ENCODE measurements around the gene CNGB1. TPM values are rescaled to one million over a fixed set of nuclear protein-coding genes. Genes with fewer than 3 reads are reported as not detected.

CNGB1 gene
- total RNA-seq, 2 donors from 2014 or later: not detected

DNA sequence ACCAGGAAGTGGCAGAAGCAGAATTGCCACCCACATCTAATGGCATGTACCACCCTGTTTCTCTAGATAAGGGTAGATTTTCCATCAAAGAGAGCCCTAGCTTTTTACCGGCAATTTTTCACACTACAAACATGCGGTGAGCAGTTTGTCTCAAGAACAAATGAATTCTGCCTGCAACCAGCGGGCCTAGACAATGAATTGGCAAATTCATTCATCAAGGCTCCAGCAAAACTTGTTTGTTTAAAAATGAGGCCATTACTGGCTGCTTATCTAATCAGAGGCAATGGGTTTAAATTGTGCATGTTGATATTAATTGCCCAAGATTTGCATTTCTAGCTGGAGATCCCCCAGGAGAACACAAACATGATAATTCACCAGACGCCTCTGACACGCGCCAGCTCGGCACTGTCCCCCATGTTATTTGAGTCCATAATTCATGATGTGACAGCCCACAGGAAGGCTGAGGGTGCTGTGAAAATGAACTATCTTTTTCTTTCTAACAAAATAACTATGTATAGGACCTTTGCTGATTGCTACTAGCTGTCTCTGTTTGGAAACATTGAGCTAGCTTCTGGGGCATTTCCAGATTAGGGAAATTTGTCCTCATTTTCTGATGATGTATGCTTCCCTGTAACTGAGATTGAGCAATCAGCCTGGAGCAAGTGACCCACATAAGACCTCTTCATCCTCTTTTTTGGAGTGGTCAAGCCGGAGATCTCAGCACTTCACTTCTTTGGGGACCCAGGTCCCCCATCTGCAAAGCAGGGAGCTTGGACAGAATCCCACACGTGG, 80.8 kb downstream of the CNGB1 start:
- Mint-ChIP-seq H3K4me1 (ENCODE audit: low read depth in 2 of 2) (peaks cover 47 to 56% of the 10 kb centered on the region in 2 donors), H3K36me3 (no peaks in the 10 kb centered on the region), H3K4me3 (peak overlapping the region; percentile 53), H3K9me3 (no peaks in the 10 kb centered on the region), H3K27ac (peak overlapping the region; percentile 78 to 89), H3K27me3 (peaks cover 0 to 6% of the 10 kb centered on the region in 2 donors)
- ATAC-seq (no peak), DNase-seq (ENCODE audit: low spot score) (no peak)

DNA sequence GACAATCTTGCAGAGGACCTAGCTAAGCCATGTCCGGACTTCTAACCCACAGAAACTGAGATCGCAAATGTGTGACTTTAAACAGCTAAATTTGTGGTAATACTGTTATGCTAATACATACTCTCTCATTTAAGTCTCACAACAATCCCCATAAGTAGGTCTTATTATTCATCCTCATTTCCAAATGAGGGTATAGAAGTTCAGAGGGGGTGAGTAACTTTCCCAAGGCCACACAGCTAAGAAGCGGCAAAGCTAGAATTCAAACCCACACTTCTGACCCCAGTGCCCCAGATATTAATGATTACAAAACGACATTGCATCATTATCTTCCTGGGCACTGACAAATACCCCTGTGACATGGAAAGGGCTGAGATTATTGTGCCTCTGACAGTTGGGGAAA, 81.4 kb downstream of the CNGB1 start:
- Mint-ChIP-seq H3K4me1 (ENCODE audit: low read depth in 2 of 2) (peaks cover 47 to 53% of the 10 kb centered on the region in 2 donors), H3K36me3 (no peaks in the 10 kb centered on the region), H3K9me3 (no peaks in the 10 kb centered on the region), H3K27me3 (peaks cover 2 to 13% of the 10 kb centered on the region in 2 donors), H3K27ac (peak overlapping the region; percentile 78 to 89), H3K4me3 (peak overlapping the region; percentile 53)
- DNase-seq (ENCODE audit: low spot score): no peak
- peak; percentile 63 to 75 for ATAC-seq

DNA sequence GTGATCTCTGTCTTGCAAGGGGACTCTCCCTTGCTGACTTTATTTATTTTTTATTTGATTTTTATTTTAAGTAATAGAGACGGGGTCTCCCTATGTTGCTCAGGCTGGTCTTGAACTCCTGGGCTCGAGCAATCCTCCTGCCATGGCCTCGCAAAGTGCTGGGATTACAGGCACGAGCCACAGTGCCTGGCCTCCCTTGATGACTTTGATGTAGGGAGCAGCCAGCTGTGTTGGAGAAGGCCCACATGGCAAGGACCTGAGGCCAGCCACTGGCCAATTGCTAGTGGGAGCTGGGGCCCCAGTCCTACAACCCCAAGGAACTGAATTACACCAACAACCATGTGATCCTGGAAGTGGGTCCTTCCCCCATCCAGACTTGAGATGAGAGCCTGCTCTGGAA, 81.8 kb downstream of the CNGB1 start:
- Mint-ChIP-seq H3K36me3 (no peaks in the 10 kb centered on the region), H3K27me3 (peaks cover 5 to 17% of the 10 kb centered on the region in 2 donors), H3K9me3 (no peaks in the 10 kb centered on the region), H3K4me3 (peak overlapping the region; percentile 53), H3K4me1 (ENCODE audit: low read depth in 2 of 2) (peaks cover 44 to 52% of the 10 kb centered on the region in 2 donors), H3K27ac (peak overlapping the region; percentile 78 to 89)
- DNase-seq (ENCODE audit: low spot score): no peak
- ATAC-seq: peak in 1 of 2 donors; percentile 28

DNA sequence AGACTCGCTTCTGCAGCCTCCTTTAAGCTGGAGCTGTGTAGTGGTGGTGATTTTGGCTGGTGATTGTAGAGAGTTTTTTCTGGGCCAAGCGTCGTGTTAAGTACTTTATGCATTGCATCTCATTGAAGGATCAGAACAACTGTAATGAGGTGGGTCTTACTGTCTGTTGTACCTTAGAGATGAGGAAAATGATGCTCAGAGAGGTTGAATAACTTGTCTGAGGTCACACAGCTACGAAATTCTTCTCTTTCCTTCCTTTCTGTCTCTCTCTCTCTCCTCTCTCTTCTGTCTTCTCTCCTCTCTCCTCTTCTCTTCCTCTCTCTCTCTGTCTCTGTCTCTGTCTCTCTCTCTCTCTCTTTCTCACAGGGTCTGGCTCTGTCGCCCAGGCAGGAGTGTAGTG, 82.8 kb downstream of the CNGB1 start:
- H3K36me3 Mint-ChIP-seq: no peaks in the 10 kb centered on the region
- DNase-seq (ENCODE audit: low spot score): no peak
- H3K27me3 Mint-ChIP-seq: peaks cover 11 to 25% of the 10 kb centered on the region in 2 donors
- no peak for ATAC-seq
- peaks cover 40 to 51% of the 10 kb centered on the region in 2 donors for H3K4me1 Mint-ChIP-seq (ENCODE audit: low read depth in 2 of 2)
- no peaks in the 10 kb centered on the region for H3K9me3 Mint-ChIP-seq
- H3K4me3 Mint-ChIP-seq: no peak overlapping the region
- no peak overlapping the region for H3K27ac Mint-ChIP-seq

DNA sequence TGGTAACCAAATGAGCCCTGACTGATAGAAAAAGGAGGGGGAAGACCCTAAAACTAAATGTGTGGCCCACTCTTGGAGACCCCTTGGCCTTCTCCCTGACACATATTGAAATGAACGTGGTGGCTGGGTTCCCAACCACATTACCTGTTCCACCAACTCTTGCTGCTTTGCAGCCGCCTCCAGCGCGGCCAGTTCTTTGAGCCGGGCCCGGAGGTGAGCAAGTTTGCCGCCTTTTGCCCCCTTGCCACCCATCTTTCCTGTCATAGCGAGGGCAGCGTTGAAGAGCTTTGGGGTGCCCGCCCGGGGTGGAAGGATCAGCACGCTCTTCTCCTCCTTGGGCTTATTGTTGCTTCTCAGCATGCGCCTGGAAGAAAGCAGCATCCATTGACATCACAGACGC, 83.2 kb downstream of the CNGB1 start:
- no peaks in the 10 kb centered on the region for H3K9me3 Mint-ChIP-seq
- DNase-seq (ENCODE audit: low spot score) (no peak), ATAC-seq (no peak)
- H3K27ac Mint-ChIP-seq: no peak overlapping the region
- H3K4me3 Mint-ChIP-seq: no peak overlapping the region
- H3K36me3 Mint-ChIP-seq: no peaks in the 10 kb centered on the region
- peaks cover 37 to 47% of the 10 kb centered on the region in 2 donors for H3K4me1 Mint-ChIP-seq (ENCODE audit: low read depth in 2 of 2)
- H3K27me3 Mint-ChIP-seq: peaks cover 12 to 25% of the 10 kb centered on the region in 2 donors

DNA sequence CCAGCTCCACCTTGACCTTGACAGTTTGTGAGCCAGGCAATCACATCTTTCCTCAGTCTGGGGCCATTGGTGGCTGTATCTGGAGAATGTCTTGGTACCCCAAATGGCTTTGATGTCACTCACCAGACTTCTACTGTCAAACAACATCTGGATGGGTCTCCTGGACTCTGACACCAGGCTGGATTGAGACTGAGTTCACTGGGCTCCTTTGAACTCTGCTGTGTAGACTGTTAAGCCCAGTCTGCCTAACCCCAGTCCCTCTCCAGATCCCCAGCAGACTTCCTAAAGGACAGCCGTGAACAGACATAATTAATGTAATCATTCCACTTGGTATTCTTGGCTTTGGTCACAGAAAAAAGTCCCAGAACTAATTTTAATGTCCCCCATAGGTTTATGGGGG, 84.5 kb downstream of the CNGB1 start:
- peaks cover 14 to 25% of the 10 kb centered on the region in 2 donors for H3K27me3 Mint-ChIP-seq
- H3K36me3 Mint-ChIP-seq: no peaks in the 10 kb centered on the region
- H3K27ac Mint-ChIP-seq: no peak overlapping the region
- DNase-seq (ENCODE audit: low spot score): no peak
- H3K4me1 Mint-ChIP-seq (ENCODE audit: low read depth in 2 of 2): peaks cover 28 to 37% of the 10 kb centered on the region in 2 donors
- ATAC-seq: no peak
- H3K9me3 Mint-ChIP-seq: no peaks in the 10 kb centered on the region
- H3K4me3 Mint-ChIP-seq: no peak overlapping the region

DNA sequence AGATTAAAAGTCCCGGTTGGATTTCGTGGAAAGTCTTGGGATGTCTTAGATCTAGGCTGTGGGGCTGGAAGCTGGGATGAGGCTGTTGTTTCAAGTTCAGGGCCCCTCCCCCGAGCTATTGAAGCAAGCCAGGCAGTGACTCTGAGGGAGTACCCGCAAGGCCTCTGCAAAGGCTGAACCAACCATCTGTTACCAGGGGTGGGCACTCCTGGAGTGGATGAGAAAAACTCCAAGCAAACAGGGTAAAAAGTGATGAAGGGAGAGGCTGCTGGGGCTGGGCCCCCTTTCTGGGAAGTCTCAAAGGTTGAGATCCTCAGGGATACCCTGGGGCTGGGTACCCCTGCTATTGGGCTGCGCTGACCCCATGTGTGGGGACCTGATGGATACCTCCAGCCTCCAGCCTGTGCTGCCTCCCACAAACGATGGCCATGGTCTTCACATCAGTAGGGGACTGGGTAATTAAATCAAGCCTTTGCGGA, 86.2 kb downstream of the CNGB1 start:
- peak overlapping the region in 1 of 2 donors; percentile 37 for H3K27ac Mint-ChIP-seq
- DNase-seq (ENCODE audit: low spot score) (no peak), ATAC-seq (no peak)
- H3K27me3 Mint-ChIP-seq: peaks cover 14 to 25% of the 10 kb centered on the region in 2 donors
- H3K9me3 Mint-ChIP-seq: no peaks in the 10 kb centered on the region
- H3K4me3 Mint-ChIP-seq: no peak overlapping the region
- H3K4me1 Mint-ChIP-seq (ENCODE audit: low read depth in 2 of 2): peaks cover 18 to 22% of the 10 kb centered on the region in 2 donors
- no peaks in the 10 kb centered on the region for H3K36me3 Mint-ChIP-seq

- peak overlapping the region in 1 of 2 donors; percentile 37 for H3K27ac Mint-ChIP-seq
- peaks cover 14 to 25% of the 10 kb centered on the region in 2 donors for H3K27me3 Mint-ChIP-seq
- no peaks in the 10 kb centered on the region for H3K36me3 Mint-ChIP-seq
- H3K4me3 Mint-ChIP-seq: no peak overlapping the region
- H3K4me1 Mint-ChIP-seq (ENCODE audit: low read depth in 2 of 2): peaks cover 12 to 16% of the 10 kb centered on the region in 2 donors
- DNase-seq (ENCODE audit: low spot score) (no peak), ATAC-seq (no peak)
- no peaks in the 10 kb centered on the region for H3K9me3 Mint-ChIP-seq
These were observed 86.8 kb downstream of the CNGB1 start for GRCh38 chr16:57883953-57884654.

GRCh38 chr16:57883480-57883879, 87.4 kb downstream of the CNGB1 start:
- Mint-ChIP-seq H3K4me3 (no peak overlapping the region), H3K4me1 (ENCODE audit: low read depth in 2 of 2) (peaks cover 5 to 11% of the 10 kb centered on the region in 2 donors), H3K27ac (no peak overlapping the region), H3K9me3 (no peaks in the 10 kb centered on the region), H3K27me3 (peaks cover 14 to 25% of the 10 kb centered on the region in 2 donors), H3K36me3 (no peaks in the 10 kb centered on the region)
- DNase-seq (ENCODE audit: low spot score) (no peak), ATAC-seq (no peak)

DNA sequence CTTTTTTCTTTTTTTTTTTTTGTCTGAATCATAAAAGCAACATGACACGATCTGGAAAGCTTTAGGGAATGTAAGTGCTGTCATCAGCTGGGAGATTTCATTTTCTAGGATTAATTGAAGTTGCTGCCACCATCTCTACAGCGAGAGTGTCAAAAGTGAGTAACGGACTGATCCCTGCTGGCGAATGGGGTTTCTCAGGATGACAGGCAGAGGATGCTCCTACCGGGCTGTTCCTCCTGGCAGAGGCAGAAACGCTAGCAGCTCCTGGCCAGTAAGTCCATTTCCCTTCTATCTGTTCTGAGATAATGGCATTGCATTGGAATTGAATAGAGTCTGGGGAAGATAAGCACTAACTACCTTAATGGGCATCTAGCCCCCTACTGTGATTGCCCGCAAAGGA, 88.1 kb downstream of the CNGB1 start:
- H3K27ac Mint-ChIP-seq: no peak overlapping the region
- no peak overlapping the region for H3K4me3 Mint-ChIP-seq
- H3K27me3 Mint-ChIP-seq: peaks cover 14 to 25% of the 10 kb centered on the region in 2 donors
- peaks cover 0 to 8% of the 10 kb centered on the region in 2 donors for H3K4me1 Mint-ChIP-seq (ENCODE audit: low read depth in 2 of 2)
- H3K9me3 Mint-ChIP-seq: no peaks in the 10 kb centered on the region
- no peak for DNase-seq (ENCODE audit: low spot score)
- H3K36me3 Mint-ChIP-seq: no peaks in the 10 kb centered on the region
- no peak for ATAC-seq

DNA sequence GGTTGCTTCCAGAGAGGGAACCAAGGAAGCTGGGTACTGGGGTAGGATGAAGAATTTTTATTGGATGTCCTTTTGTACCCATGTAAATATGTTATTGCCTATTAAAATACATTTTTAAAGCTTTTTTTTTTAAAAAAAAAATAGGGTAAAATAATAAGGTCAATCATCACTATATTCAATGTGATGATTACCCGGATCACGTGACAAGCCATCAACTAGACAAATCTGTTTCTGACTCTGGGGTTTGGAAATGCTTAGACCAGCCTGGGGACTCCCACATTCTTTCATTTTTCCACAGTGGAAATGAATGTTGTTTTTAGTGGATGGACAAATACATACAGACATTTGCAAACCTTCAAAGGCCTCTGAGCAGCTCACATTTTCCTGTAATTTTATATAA, 88.7 kb downstream of the CNGB1 start:
- H3K27ac Mint-ChIP-seq: no peak overlapping the region
- H3K4me1 Mint-ChIP-seq (ENCODE audit: low read depth in 2 of 2): peaks cover 0 to 8% of the 10 kb centered on the region in 2 donors
- H3K9me3 Mint-ChIP-seq: no peaks in the 10 kb centered on the region
- H3K36me3 Mint-ChIP-seq: no peaks in the 10 kb centered on the region
- ATAC-seq (no peak), DNase-seq (ENCODE audit: low spot score) (no peak)
- H3K27me3 Mint-ChIP-seq: peaks cover 14 to 25% of the 10 kb centered on the region in 2 donors
- H3K4me3 Mint-ChIP-seq: no peak overlapping the region

- Mint-ChIP-seq H3K27me3 (peaks cover 3 to 8% of the 10 kb centered on the region in 2 donors), H3K4me3 (no peak overlapping the region), H3K9me3 (no peaks in the 10 kb centered on the region), H3K27ac (no peak overlapping the region), H3K4me1 (ENCODE audit: low read depth in 2 of 2) (peaks cover 0 to 2% of the 10 kb centered on the region in 2 donors), H3K36me3 (no peaks in the 10 kb centered on the region)
- ATAC-seq (no peak), DNase-seq (ENCODE audit: low spot score) (no peak)
These were observed 92.3 kb downstream of the CNGB1 start for GRCh38 chr16:57878586-57878985.

- no peak overlapping the region for H3K27ac Mint-ChIP-seq
- no peak for ATAC-seq
- H3K9me3 Mint-ChIP-seq: no peaks in the 10 kb centered on the region
These were observed 94.7 kb downstream of the CNGB1 start for GRCh38 chr16:57876210-57876609.

GRCh38 chr16:57875347-57875746, 95.6 kb downstream of the CNGB1 start:
- H3K4me1 Mint-ChIP-seq (ENCODE audit: low read depth in 2 of 2): peaks cover 3 to 17% of the 10 kb centered on the region in 2 donors
- H3K36me3 Mint-ChIP-seq: no peaks in the 10 kb centered on the region
- no peak overlapping the region for H3K4me3 Mint-ChIP-seq
- H3K27ac Mint-ChIP-seq: no peak overlapping the region
- no peaks in the 10 kb centered on the region for H3K9me3 Mint-ChIP-seq
- DNase-seq (ENCODE audit: low spot score): no peak
- H3K27me3 Mint-ChIP-seq: no peaks in the 10 kb centered on the region
- ATAC-seq: no peak

More at GRCh38 chr16:57876210-57876609, 94.7 kb downstream of the CNGB1 start:
- H3K4me3 Mint-ChIP-seq: no peak overlapping the region
- no peaks in the 10 kb centered on the region for H3K36me3 Mint-ChIP-seq
- no peaks in the 10 kb centered on the region for H3K27me3 Mint-ChIP-seq
- no peak for DNase-seq (ENCODE audit: low spot score)
- H3K4me1 Mint-ChIP-seq (ENCODE audit: low read depth in 2 of 2): peaks cover 3 to 11% of the 10 kb centered on the region in 2 donors

All from natural killer cell treated with Interleukin-12 subunit alpha and Interleukin-12 subunit beta and Interleukin-15 and Interleukin-18, amount 100 ng/mL, for 72 hours (primary cell).